GM23338 (cell line): ENCODE data around the gene TGM2. TPM values are rescaled to one million over a fixed set of nuclear protein-coding genes. Genes with fewer than 3 reads are reported as not detected.

Source experiments
- ATAC-seq: fragments of 200-7000 bp; cut with Tn5 transposase; 3 replicates; pipeline ENCODE4 v1.9.1; 2020
- DNase-seq: peaks from one replicate; pipeline ENCODE4 v3.0.0-alpha.2; 2015; ENCODE audit warnings: low spot score
- H2AFZ ChIP-seq: fragments of 200-600 bp; sonication (generic); 2 replicates; pipeline ENCODE4 v1.8.0; 2016; ENCODE audit warnings: antibody characterized with exemption, mild to moderate bottlenecking, moderate library complexity
- H3F3A ChIP-seq: fragments of 200-600 bp; sonication (generic); replicated peaks from 2 replicates; pipeline ENCODE4 v1.8.0; 2017; ENCODE audit warnings: antibody characterized with exemption, mixed run types, low read depth
- H3K27ac ChIP-seq: fragments of 200-600 bp; sonication (generic); 2 replicates; pipeline ENCODE4 v1.6.1; 2016; ENCODE audit warnings: low read depth
- H3K27me3 ChIP-seq: fragments of 200-600 bp; sonication (generic); 2 replicates; pipeline ENCODE4 v1.8.0; 2016; ENCODE audit warnings: mild to moderate bottlenecking, mixed run types, moderate library complexity; ENCODE audit not compliant: insufficient read depth
- H3K36me3 ChIP-seq: fragments of 200-600 bp; sonication (generic); 2 replicates; pipeline ENCODE4 v1.8.0; 2016; ENCODE audit warnings: mild to moderate bottlenecking; ENCODE audit not compliant: insufficient read depth
- H3K4me1 ChIP-seq: fragments of 200-600 bp; sonication (generic); 2 replicates; pipeline ENCODE4 v1.8.0; 2016; ENCODE audit warnings: mild to moderate bottlenecking, moderate library complexity; ENCODE audit not compliant: insufficient read depth
- H3K4me2 ChIP-seq: fragments of 200-600 bp; sonication (generic); 2 replicates; pipeline ENCODE4 v1.7.1; 2017; ENCODE audit warnings: mixed run types
- H3K4me3 ChIP-seq: fragments of 200-600 bp; sonication (generic); 2 replicates; pipeline ENCODE4 v1.6.1; 2016; ENCODE audit warnings: mixed run types
- H3K79me2 ChIP-seq: fragments of 200-600 bp; sonication (generic); replicated peaks from 2 replicates; pipeline ENCODE4 v1.8.0; 2017; ENCODE audit warnings: mild to moderate bottlenecking; ENCODE audit not compliant: insufficient read depth
- H3K9me2 ChIP-seq: fragments of 200-600 bp; sonication (generic); 2 replicates; pipeline ENCODE4 v1.8.0; 2017; ENCODE audit not compliant: insufficient read depth
- H4K20me1 ChIP-seq: fragments of 200-600 bp; sonication (generic); replicated peaks from 2 replicates; pipeline ENCODE4 v1.8.0; 2017; ENCODE audit warnings: mild to moderate bottlenecking; ENCODE audit not compliant: insufficient read depth
- H3K27ac Mint-ChIP-seq: 2 replicates; pipeline ENCODE4 v1.8.0; 2020; ENCODE audit warnings: inconsistent platforms, mild to moderate bottlenecking, moderate library complexity, mixed read lengths
- H3K27me3 Mint-ChIP-seq: 3 replicates; pipeline ENCODE4 v1.8.0; 2022; ENCODE audit warnings: low read depth, mild to moderate bottlenecking, moderate library complexity, mixed read lengths, inconsistent platforms; ENCODE audit not compliant: insufficient read depth, poor library complexity
- H3K36me3 Mint-ChIP-seq: 3 replicates; pipeline ENCODE4 v1.8.0; 2021; ENCODE audit warnings: low read depth, mild to moderate bottlenecking, inconsistent platforms, moderate library complexity, mixed read lengths
- H3K4me1 Mint-ChIP-seq: 3 replicates; pipeline ENCODE4 v1.8.0; 2020; ENCODE audit warnings: mild to moderate bottlenecking, inconsistent platforms, mixed read lengths
- H3K4me3 Mint-ChIP-seq: 3 replicates; pipeline ENCODE4 v1.8.0; 2021; ENCODE audit warnings: moderate library complexity, mild to moderate bottlenecking, inconsistent platforms, mixed read lengths
- H3K9me3 Mint-ChIP-seq: 3 replicates; pipeline ENCODE4 v1.8.0; 2020; ENCODE audit warnings: moderate library complexity, mild to moderate bottlenecking, inconsistent platforms, mixed read lengths
- CREB1 ChIP-seq: fragments of 250-450 bp; sonication (Bioruptor Pico); IDR thresholded peaks from 2 replicates; pipeline ENCODE4 v1.5.0; 2020; ENCODE audit warnings: low read depth, mild to moderate bottlenecking, moderate library complexity
- EZH2phosphoT487 ChIP-seq: fragments of 200-600 bp; sonication (generic); IDR thresholded peaks from one replicate; pipeline ENCODE4 v1.8.1; 2018; ENCODE audit warnings: antibody characterized with exemption; ENCODE audit not compliant: unreplicated experiment
- NANOG ChIP-seq: IDR thresholded peaks from 2 replicates; pipeline ENCODE4 v1.6.1; 2016; ENCODE audit warnings: antibody characterized with exemption, borderline replicate concordance
- polyA plus RNA-seq: library from polyadenylated mRNA; unstranded; fragments of >200 nt; fragmentation: Nextera tagmentation; extraction: Ambion mirVana; gene quantifications from 2 replicates; pipeline ENCODE4 v1.2.1, GENCODE V29; 2016
- total RNA-seq: library from RNA; depleted of rRNA; stranded (reverse); fragments of >200 nt; shearing (Covaris generic); gene quantifications from 2 replicates; pipeline ENCODE4 v1.2.3, GENCODE V29; 2014
- TF ChIP-seq, protein P1 (sequence below): fragments of 250-450 bp; sonication (Bioruptor Pico); IDR thresholded peaks from 2 replicates; pipeline ENCODE4 v1.5.0; 2020; ENCODE audit warnings: mild to moderate bottlenecking, moderate library complexity
- TF ChIP-seq, protein P2 (sequence below), 2 experiments: fragments of 200-600 bp in 1 of 2; sonication (generic) in 1 of 2; conservative IDR thresholded peaks; 2 replicates each; pipeline versions ENCODE4 v1.5.1 to v1.6.1; 2016 to 2017; ENCODE audit warnings: antibody characterized with exemption in 2 of 2, low read depth in 2 of 2, mild to moderate bottlenecking in 2 of 2, moderate library complexity in 1 of 2
- TF ChIP-seq, protein P3 (sequence below): IDR thresholded peaks from one replicate; pipeline ENCODE4 v1.6.1; 2018; ENCODE audit warnings: antibody characterized with exemption; ENCODE audit not compliant: unreplicated experiment

Gene TGM2
- total and polyA plus RNA-seq, 2 experiments from 2014 or later, result 0.45 to 1.0 TPM

DNA sequence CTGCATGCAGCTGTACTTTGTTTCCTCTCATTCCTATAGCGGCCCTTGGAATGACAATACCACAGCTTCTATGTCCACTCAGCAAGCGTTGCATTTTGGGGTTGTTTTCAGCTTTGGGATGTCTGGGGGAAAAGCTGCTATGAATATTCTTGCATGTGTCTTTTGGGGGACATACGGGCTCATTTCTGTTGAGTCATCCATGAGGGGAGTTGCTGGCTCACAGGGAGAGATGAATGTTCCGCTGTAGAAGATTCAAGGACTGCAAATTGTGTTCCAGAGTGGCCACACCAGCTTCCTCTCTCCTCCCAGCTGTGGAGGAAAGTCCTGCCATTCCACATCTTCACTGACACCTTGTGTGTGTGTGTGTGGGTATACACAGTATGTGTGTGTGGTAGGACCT, 43.3 kb downstream of the TGM2 start:
- H3K27ac Mint-ChIP-seq, result no peak overlapping the region
- Histone ChIP-seq H3K4me1 (no peaks in the 10 kb centered on the region), H3K9me2 (no peaks in the 10 kb centered on the region), H3K4me2 (no peak overlapping the region), H2AFZ (no peak overlapping the region), H3K4me3 (no peak overlapping the region), H3F3A (0 out of 2 replicates have a peak, but pooled peaks cover 2% of the 10 kb centered on the region), H3K79me2 (no peaks in the 10 kb centered on the region), H3K27ac (no peak overlapping the region), H3K36me3 (no peaks in the 10 kb centered on the region), H4K20me1 (no peaks in the 10 kb centered on the region), H3K27me3 (no peaks in the 10 kb centered on the region)
- peaks cover 6% of the 10 kb centered on the region; the same call in 2 of the 3 replicates for H3K4me1 Mint-ChIP-seq
- H3K27me3 Mint-ChIP-seq, result peaks cover 5% of the 10 kb centered on the region
- H3K36me3 Mint-ChIP-seq, result no peaks in the 10 kb centered on the region
- ATAC-seq, result no peak
- no peak overlapping the region for H3K4me3 Mint-ChIP-seq
- no peaks in the 10 kb centered on the region for H3K9me3 Mint-ChIP-seq
- DNase-seq, result no peak
- TF ChIP-seq, protein P1, sequence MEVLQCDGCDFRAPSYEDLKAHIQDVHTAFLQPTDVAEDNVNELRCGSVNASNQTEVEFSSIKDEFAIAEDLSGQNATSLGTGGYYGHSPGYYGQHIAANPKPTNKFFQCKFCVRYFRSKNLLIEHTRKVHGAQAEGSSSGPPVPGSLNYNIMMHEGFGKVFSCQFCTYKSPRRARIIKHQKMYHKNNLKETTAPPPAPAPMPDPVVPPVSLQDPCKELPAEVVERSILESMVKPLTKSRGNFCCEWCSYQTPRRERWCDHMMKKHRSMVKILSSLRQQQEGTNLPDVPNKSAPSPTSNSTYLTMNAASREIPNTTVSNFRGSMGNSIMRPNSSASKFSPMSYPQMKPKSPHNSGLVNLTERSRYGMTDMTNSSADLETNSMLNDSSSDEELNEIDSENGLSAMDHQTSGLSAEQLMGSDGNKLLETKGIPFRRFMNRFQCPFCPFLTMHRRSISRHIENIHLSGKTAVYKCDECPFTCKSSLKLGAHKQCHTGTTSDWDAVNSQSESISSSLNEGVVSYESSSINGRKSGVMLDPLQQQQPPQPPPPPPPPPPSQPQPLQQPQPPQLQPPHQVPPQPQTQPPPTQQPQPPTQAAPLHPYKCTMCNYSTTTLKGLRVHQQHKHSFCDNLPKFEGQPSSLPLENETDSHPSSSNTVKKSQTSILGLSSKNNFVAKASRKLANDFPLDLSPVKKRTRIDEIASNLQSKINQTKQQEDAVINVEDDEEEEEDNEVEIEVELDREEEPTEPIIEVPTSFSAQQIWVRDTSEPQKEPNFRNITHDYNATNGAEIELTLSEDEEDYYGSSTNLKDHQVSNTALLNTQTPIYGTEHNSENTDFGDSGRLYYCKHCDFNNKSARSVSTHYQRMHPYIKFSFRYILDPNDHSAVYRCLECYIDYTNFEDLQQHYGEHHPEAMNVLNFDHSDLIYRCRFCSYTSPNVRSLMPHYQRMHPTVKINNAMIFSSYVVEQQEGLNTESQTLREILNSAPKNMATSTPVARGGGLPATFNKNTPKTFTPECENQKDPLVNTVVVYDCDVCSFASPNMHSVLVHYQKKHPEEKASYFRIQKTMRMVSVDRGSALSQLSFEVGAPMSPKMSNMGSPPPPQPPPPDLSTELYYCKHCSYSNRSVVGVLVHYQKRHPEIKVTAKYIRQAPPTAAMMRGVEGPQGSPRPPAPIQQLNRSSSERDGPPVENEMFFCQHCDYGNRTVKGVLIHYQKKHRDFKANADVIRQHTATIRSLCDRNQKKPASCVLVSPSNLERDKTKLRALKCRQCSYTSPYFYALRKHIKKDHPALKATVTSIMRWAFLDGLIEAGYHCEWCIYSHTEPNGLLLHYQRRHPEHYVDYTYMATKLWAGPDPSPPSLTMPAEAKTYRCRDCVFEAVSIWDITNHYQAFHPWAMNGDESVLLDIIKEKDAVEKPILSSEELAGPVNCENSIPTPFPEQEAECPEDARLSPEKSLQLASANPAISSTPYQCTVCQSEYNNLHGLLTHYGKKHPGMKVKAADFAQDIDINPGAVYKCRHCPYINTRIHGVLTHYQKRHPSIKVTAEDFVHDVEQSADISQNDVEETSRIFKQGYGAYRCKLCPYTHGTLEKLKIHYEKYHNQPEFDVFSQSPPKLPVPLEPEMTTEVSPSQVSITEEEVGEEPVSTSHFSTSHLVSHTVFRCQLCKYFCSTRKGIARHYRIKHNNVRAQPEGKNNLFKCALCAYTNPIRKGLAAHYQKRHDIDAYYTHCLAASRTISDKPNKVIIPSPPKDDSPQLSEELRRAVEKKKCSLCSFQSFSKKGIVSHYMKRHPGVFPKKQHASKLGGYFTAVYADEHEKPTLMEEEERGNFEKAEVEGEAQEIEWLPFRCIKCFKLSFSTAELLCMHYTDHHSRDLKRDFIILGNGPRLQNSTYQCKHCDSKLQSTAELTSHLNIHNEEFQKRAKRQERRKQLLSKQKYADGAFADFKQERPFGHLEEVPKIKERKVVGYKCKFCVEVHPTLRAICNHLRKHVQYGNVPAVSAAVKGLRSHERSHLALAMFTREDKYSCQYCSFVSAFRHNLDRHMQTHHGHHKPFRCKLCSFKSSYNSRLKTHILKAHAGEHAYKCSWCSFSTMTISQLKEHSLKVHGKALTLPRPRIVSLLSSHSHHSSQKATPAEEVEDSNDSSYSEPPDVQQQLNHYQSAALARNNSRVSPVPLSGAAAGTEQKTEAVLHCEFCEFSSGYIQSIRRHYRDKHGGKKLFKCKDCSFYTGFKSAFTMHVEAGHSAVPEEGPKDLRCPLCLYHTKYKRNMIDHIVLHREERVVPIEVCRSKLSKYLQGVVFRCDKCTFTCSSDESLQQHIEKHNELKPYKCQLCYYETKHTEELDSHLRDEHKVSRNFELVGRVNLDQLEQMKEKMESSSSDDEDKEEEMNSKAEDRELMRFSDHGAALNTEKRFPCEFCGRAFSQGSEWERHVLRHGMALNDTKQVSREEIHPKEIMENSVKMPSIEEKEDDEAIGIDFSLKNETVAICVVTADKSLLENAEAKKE (CRISPR knock-in tag), result no peak
- TF ChIP-seq EZH2phosphoT487 (no peak), NANOG (no peak)
- TF ChIP-seq, protein P2, sequence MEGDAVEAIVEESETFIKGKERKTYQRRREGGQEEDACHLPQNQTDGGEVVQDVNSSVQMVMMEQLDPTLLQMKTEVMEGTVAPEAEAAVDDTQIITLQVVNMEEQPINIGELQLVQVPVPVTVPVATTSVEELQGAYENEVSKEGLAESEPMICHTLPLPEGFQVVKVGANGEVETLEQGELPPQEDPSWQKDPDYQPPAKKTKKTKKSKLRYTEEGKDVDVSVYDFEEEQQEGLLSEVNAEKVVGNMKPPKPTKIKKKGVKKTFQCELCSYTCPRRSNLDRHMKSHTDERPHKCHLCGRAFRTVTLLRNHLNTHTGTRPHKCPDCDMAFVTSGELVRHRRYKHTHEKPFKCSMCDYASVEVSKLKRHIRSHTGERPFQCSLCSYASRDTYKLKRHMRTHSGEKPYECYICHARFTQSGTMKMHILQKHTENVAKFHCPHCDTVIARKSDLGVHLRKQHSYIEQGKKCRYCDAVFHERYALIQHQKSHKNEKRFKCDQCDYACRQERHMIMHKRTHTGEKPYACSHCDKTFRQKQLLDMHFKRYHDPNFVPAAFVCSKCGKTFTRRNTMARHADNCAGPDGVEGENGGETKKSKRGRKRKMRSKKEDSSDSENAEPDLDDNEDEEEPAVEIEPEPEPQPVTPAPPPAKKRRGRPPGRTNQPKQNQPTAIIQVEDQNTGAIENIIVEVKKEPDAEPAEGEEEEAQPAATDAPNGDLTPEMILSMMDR (conservative IDR thresholded peaks at IDR 0.05; ENCODE audit: low read depth in 2 of 2), result no peak

DNA sequence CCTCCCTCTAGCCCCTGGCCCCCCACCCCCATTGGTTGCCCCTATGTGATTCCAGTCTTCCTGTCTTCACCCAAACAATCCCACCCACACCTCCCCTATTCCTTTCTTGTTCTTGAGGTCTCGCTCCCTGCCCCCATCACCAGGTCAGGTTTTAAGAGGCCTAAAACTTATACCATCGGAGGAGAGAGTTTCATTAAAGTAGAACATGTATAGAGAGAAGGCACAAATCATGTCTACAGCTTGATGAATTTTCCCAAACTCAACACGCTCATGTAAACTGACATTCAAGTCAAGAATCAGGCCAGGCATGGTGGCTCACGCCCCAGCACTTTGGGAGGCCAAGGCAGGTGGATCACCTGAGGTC, 44.5 kb downstream of the TGM2 start:
- Mint-ChIP-seq H3K27ac (no peak overlapping the region), H3K27me3 (peaks cover 5% of the 10 kb centered on the region), H3K36me3 (no peaks in the 10 kb centered on the region), H3K4me3 (no peak overlapping the region), H3K4me1 (peaks cover 6% of the 10 kb centered on the region; the same call in 2 of the 3 replicates), H3K9me3 (no peaks in the 10 kb centered on the region)
- Histone ChIP-seq H3K4me3 (no peak overlapping the region), H3K79me2 (no peaks in the 10 kb centered on the region), H3K4me2 (no peak overlapping the region), H4K20me1 (no peaks in the 10 kb centered on the region), H3K27me3 (no peaks in the 10 kb centered on the region), H3K9me2 (no peaks in the 10 kb centered on the region), H3K4me1 (no peaks in the 10 kb centered on the region), H2AFZ (no peak overlapping the region), H3F3A (0 out of 2 replicates have a peak, but pooled peaks cover 2% of the 10 kb centered on the region), H3K27ac (no peak overlapping the region), H3K36me3 (no peaks in the 10 kb centered on the region)
- ATAC-seq, result no peak
- DNase-seq, result no peak
- TF ChIP-seq, protein P3, sequence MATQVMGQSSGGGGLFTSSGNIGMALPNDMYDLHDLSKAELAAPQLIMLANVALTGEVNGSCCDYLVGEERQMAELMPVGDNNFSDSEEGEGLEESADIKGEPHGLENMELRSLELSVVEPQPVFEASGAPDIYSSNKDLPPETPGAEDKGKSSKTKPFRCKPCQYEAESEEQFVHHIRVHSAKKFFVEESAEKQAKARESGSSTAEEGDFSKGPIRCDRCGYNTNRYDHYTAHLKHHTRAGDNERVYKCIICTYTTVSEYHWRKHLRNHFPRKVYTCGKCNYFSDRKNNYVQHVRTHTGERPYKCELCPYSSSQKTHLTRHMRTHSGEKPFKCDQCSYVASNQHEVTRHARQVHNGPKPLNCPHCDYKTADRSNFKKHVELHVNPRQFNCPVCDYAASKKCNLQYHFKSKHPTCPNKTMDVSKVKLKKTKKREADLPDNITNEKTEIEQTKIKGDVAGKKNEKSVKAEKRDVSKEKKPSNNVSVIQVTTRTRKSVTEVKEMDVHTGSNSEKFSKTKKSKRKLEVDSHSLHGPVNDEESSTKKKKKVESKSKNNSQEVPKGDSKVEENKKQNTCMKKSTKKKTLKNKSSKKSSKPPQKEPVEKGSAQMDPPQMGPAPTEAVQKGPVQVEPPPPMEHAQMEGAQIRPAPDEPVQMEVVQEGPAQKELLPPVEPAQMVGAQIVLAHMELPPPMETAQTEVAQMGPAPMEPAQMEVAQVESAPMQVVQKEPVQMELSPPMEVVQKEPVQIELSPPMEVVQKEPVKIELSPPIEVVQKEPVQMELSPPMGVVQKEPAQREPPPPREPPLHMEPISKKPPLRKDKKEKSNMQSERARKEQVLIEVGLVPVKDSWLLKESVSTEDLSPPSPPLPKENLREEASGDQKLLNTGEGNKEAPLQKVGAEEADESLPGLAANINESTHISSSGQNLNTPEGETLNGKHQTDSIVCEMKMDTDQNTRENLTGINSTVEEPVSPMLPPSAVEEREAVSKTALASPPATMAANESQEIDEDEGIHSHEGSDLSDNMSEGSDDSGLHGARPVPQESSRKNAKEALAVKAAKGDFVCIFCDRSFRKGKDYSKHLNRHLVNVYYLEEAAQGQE, result no peak
- no peak for TF ChIP-seq EZH2phosphoT487
- no peak for TF ChIP-seq CREB1 (CRISPR knock-in tag)
